Nucleus accumbens (tissue), 56 donors: ENCODE measurements around the gene PDE6A.
A peak's percentile ranks its signal among the peaks of the same experiment; 100 is the strongest.

ENCODE experiments used
- DNase-seq, 56 donors: peaks; one replicate each; lab custom pipeline; 2025; lab: John Stamatoyannopoulos, UW

Gene PDE6A

GRCh38 chr5:149841851-149842793 lies 102.5 kb downstream of the PDE6A start:
- no peak for DNase-seq

DNA sequence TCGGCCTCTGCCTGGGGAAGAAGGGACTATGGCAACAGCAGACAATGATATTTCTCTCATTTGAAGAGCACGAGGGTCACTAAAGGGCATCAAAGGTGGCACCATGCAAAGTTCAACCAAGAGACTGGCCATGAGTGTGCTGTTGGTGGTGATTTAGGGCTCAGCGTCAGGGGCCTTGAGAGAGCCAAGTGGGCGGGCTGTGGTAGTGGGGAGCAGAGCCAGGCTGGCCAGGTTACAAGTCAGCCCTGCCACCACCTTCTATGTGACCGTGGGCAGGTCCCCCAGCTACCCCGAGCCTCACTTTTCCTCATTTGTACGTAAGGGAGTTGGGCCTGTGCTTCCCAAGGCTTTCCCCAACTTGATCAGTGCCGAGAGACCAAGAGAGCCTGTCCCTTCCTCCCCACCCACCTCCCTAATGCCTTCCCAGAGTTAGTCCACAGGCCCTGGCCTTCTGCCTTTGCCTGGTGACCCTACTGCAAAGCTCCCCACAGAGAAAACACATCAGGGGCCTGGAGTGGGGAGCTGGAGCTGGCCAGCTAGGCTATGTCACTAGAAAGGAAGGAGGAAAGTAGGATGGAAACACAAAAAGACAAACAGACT lies 104.3 kb downstream of the PDE6A start:
- DNase-seq = no peak

- DNase-seq = peak in 1 of 56 donors; percentile 22
These were observed 104.8 kb downstream of the PDE6A start for GRCh38 chr5:149839761-149840160.

GRCh38 chr5:149838881-149839739 lies 105.5 kb downstream of the PDE6A start:
- DNase-seq = peak in 15 of 56 donors; percentile 2 to 51 (median 26)

GRCh38 chr5:149837680-149838269 lies 106.8 kb downstream of the PDE6A start:
- peak in 38 of 56 donors; percentile 5 to 60 (median 22) for DNase-seq

GRCh38 chr5:149836451-149837139 lies 108.0 kb downstream of the PDE6A start:
- DNase-seq = no peak

- peak in 24 of 56 donors; percentile 1 to 64 (median 23) for DNase-seq
These were observed 110.2 kb downstream of the PDE6A start for GRCh38 chr5:149834246-149834855.

GRCh38 chr5:149833116-149833827 lies 111.3 kb downstream of the PDE6A start:
- no peak for DNase-seq

DNA sequence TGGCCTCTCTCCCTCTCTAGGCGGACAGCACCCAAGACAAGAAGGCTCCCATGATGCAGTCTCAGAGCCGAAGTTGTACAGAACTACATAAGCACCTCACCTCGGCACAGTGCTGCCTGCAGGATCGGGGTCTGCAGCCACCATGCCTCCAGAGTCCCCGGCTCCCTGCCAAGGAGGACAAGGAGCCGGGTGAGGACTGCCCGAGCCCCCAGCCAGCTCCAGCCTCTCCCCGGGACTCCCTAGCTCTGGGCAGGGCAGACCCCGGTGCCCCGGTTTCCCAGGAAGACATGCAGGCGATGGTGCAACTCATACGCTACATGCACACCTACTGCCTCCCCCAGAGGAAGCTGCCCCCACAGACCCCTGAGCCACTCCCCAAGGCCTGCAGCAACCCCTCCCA lies 112.0 kb downstream of the PDE6A start:
- DNase-seq = no peak

- DNase-seq = no peak
These were observed 113.1 kb downstream of the PDE6A start for GRCh38 chr5:149831492-149831891.

DNA sequence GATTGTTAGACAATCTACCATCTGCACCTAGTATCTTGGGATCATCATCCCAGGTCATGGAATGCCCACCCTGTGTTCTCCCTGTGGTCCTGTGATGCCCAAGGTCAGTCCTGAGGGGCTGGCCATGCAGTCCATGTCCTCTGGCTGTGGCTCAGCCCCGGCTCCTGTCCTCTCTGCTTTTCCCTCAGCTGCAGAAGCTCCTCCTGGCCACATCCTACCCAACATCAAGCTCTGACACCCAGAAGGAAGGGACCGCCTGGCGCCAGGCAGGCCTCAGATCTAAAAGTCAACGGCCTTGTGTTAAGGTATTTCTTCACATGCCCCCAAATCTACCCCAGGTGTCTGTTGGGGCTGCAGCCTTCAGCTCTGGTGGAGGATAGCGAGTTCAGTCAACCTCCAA lies 114.0 kb downstream of the PDE6A start:
- no peak for DNase-seq

DNA sequence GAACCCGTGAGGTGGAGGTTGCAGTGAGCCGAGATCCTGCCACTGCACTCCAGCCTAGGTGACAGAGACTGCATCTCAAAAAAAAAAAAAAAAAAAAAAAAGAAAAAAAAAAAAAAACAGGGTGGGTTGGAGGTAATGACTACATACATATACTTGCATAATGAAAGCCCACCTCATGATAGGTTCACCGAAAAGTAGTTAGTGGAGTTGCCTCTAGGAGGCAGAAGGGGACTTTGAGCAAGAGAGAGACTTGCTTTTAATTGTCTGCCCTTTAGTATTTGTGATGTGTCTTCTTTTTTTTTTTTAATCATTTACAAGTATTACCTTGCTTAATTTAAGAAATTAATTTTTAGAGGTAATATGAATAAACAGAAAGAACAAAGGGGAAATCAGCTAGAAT lies 114.6 kb downstream of the PDE6A start:
- no peak for DNase-seq

GRCh38 chr5:149828161-149829011 lies 116.2 kb downstream of the PDE6A start:
- peak in 50 of 56 donors; percentile 10 to 90 (median 58) for DNase-seq

- no peak for DNase-seq
These were observed 117.0 kb downstream of the PDE6A start for GRCh38 chr5:149827546-149827945.

DNA sequence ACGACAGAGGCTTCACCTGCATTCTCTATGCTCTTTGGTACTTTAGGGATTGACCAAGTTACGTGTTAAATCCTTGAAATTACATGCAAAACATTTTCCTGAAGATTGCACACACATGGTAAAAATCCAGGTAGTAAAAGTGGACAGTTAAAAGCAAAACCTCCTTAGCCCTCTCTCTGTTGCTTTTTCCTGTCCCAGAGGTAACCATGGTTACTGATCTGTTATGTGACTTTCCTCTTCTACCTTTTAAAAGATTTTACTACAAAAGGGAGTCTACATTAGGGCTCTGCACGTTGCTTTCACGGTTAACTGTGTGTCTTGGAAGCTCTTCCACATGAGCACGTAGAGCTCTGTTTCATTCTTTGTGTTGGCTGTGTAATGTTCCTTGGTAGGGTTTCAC lies 117.5 kb downstream of the PDE6A start:
- DNase-seq = no peak

GRCh38 chr5:149826574-149826973 lies 118.0 kb downstream of the PDE6A start:
- no peak for DNase-seq

DNA sequence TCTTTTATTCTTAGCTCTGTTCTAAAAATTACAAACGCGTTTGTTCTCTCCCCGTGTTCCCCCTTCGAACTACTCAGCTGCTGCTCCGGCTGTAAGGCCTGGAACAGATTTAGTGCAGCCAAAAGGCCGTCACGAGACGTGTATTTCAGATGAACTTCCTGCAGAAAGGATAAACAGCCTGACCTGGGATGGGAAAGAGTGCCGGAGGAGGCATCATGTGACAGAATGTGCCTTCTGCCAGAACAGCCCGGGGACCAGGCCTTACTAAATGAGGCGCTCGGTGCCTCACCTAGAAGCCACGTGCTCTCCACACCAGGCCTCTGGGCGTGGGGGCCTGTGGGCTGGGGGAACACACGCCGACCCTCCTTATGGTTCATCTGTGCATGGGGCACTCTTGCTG lies 119.7 kb downstream of the PDE6A start:
- no peak for DNase-seq

GRCh38 chr5:149824120-149824519 lies 120.5 kb downstream of the PDE6A start:
- DNase-seq = no peak
